ENCODE results near the gene DLK1.

DLK1 gene

DNA sequence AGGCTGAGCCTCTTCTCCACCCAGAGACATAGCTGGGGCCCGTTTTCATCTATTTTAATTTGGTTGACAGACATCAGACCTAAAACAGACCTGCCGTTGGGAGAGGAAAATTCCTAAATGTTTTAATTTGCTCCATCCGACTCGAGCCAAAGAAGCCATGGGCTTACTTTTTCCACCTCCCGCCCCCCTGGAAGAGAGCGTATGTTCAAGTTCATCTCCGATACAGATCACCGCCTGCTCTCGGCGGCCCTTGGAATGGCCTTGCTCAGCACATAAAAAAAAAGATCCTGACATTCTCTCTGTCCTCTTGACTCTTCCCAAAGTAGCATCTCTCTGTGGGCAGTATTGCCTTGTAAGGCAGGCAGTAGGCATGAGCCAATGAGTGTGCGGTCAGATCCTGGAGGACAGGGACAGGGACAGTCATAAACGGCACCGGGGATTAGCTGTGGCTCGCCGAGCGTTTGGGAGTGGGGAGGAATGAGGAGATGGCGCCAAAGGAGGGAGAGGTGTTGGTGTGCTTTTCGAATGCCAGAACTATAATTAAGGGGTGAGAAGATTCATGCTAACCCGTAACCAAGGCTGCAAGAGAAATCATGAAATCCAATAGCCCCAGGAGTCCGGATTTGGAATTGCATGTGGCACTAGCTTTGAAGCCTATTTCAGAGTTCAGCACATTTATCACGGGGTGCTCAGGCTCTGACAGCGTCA lies 51.3 kb downstream of the DLK1 start:
- TF ChIP-seq ZBTB7A (IDR thresholded peaks at IDR 0.05; ENCODE audit: low read depth) (no peak), FOXM1 (IDR thresholded peaks at IDR 0.05; ENCODE audit: borderline replicate concordance, low read depth) (no peak), EP300 (IDR thresholded peaks at IDR 0.05; ENCODE audit: borderline replicate concordance) (no peak), NFIC (IDR thresholded peaks at IDR 0.05) (no peak), TCF12 (IDR thresholded peaks at IDR 0.05; ENCODE audit: low read depth) (no peak), RAD21 (IDR thresholded peaks at IDR 0.05; ENCODE audit: low read depth) (no peak), TAF1 (IDR thresholded peaks at IDR 0.05; ENCODE audit: low read depth) (no peak), YY1 (IDR thresholded peaks at IDR 0.05; ENCODE audit: low read depth) (no peak), USF1 (IDR thresholded peaks at IDR 0.05) (no peak), CEBPB (IDR thresholded peaks at IDR 0.05) (no peak)

DNA sequence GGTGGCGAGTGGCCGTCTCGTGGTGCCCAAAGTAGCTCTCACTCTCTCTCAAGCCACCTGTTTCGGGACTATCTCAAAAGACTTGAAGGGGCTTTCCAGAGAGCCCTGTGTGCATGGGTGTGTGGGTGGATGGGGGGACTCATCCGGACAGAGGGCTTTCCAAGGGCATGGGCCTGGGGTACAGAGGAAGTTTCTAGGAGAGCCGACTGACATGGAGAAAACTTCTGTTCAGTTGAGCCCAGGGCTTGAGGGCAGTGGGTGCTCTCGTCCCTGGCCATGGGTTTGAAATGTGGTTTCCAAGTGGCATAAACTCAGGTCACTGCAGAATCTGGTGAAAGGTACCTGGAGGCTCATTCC lies 51.8 kb downstream of the DLK1 start:
- TF ChIP-seq CEBPB (IDR thresholded peaks at IDR 0.05) = no peak
- no peak for TF ChIP-seq CREB1 (IDR thresholded peaks at IDR 0.05; ENCODE audit: low read depth)
- no peak for TF ChIP-seq RAD21 (IDR thresholded peaks at IDR 0.05; ENCODE audit: low read depth)
- no peak for TF ChIP-seq EGR1 (IDR thresholded peaks at IDR 0.05)
- TF ChIP-seq EP300 (IDR thresholded peaks at IDR 0.05; ENCODE audit: borderline replicate concordance) = no peak
- TF ChIP-seq, protein P1, sequence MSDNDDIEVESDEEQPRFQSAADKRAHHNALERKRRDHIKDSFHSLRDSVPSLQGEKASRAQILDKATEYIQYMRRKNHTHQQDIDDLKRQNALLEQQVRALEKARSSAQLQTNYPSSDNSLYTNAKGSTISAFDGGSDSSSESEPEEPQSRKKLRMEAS (IDR thresholded peaks at IDR 0.05) = no peak

DNA sequence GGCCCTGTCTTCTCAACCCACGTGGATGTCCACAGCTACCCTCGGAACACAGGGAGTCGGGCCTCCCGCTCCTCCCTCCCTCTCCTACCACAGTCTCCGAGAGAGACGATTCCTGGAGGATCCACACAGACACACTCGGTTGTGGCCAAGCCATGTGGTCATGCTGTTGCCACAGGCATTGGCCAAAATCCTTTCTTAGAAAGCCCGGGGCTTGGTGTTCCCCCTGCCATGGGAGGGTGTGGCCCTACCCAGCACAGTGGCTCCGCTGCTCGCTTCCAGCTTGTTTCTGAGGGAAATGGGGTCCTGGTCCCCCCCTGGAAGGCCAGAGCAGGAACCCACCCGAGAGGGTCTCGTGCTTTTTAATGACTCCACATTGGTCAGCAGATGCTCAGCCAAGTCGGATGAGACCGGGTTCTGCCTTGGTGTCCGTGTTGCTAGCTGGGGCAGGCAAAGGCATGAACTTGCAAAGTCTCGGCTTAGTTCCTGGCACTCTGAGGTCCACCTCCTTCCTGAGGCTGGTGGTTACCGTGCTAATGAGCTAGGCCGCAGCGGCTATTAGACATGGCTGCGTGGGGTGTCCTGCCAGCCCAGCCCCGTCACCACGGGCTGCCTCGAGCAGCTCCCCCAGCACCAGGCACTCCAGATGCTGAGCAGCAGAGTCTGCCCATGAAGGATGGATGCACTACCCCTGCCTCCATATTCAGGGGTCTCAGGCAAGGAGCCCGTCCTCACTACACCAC lies 52.4 kb downstream of the DLK1 start:
- TF ChIP-seq RAD21 (IDR thresholded peaks at IDR 0.05; ENCODE audit: low read depth) (no peak), TAF1 (IDR thresholded peaks at IDR 0.05; ENCODE audit: low read depth) (no peak), TCF12 (IDR thresholded peaks at IDR 0.05; ENCODE audit: low read depth) (no peak), FOXM1 (IDR thresholded peaks at IDR 0.05; ENCODE audit: borderline replicate concordance, low read depth) (no peak), CEBPB (IDR thresholded peaks at IDR 0.05) (no peak), TEAD4 (IDR thresholded peaks at IDR 0.05) (no peak), ZBTB7A (IDR thresholded peaks at IDR 0.05; ENCODE audit: low read depth) (no peak), EP300 (IDR thresholded peaks at IDR 0.05; ENCODE audit: borderline replicate concordance) (no peak), NFIC (IDR thresholded peaks at IDR 0.05) (no peak), USF1 (IDR thresholded peaks at IDR 0.05) (no peak), CREB1 (IDR thresholded peaks at IDR 0.05; ENCODE audit: low read depth) (no peak), EGR1 (IDR thresholded peaks at IDR 0.05) (no peak), YY1 (IDR thresholded peaks at IDR 0.05; ENCODE audit: low read depth) (no peak)
- TF ChIP-seq, protein P2, sequence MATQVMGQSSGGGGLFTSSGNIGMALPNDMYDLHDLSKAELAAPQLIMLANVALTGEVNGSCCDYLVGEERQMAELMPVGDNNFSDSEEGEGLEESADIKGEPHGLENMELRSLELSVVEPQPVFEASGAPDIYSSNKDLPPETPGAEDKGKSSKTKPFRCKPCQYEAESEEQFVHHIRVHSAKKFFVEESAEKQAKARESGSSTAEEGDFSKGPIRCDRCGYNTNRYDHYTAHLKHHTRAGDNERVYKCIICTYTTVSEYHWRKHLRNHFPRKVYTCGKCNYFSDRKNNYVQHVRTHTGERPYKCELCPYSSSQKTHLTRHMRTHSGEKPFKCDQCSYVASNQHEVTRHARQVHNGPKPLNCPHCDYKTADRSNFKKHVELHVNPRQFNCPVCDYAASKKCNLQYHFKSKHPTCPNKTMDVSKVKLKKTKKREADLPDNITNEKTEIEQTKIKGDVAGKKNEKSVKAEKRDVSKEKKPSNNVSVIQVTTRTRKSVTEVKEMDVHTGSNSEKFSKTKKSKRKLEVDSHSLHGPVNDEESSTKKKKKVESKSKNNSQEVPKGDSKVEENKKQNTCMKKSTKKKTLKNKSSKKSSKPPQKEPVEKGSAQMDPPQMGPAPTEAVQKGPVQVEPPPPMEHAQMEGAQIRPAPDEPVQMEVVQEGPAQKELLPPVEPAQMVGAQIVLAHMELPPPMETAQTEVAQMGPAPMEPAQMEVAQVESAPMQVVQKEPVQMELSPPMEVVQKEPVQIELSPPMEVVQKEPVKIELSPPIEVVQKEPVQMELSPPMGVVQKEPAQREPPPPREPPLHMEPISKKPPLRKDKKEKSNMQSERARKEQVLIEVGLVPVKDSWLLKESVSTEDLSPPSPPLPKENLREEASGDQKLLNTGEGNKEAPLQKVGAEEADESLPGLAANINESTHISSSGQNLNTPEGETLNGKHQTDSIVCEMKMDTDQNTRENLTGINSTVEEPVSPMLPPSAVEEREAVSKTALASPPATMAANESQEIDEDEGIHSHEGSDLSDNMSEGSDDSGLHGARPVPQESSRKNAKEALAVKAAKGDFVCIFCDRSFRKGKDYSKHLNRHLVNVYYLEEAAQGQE (IDR thresholded peaks at IDR 0.05; ENCODE audit: low read depth) = no peak
- TF ChIP-seq, protein P1 (IDR thresholded peaks at IDR 0.05) = no peak

DNA sequence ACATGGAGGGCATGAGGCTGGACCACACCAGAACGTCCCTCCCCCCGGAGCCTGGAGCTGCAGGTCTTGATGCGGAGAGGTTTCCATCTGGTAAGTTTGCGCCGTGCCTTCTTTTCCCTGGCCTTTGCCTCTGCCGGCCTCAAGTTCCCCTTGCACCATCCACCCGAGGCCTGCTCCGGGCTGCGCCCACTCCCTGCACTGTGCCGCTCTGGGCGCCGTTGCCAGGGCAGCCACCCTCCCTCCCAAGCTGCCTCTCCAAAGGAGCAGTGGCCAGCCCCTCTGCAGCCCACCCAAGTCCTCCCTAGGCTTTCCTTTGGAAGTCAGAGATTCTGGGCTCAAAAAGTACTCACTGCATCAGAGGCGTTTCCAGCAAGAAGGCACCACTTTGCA lies 53.0 kb downstream of the DLK1 start:
- TF ChIP-seq NFIC (IDR thresholded peaks at IDR 0.05) (no peak), CEBPB (IDR thresholded peaks at IDR 0.05) (no peak), ZBTB7A (IDR thresholded peaks at IDR 0.05; ENCODE audit: low read depth) (no peak), EP300 (IDR thresholded peaks at IDR 0.05; ENCODE audit: borderline replicate concordance) (no peak), TAF1 (IDR thresholded peaks at IDR 0.05; ENCODE audit: low read depth) (no peak), TCF12 (IDR thresholded peaks at IDR 0.05; ENCODE audit: low read depth) (no peak), TEAD4 (IDR thresholded peaks at IDR 0.05) (no peak), EGR1 (IDR thresholded peaks at IDR 0.05) (no peak), FOXM1 (IDR thresholded peaks at IDR 0.05; ENCODE audit: borderline replicate concordance, low read depth) (no peak), RAD21 (IDR thresholded peaks at IDR 0.05; ENCODE audit: low read depth) (no peak), CREB1 (IDR thresholded peaks at IDR 0.05; ENCODE audit: low read depth) (no peak)
- TF ChIP-seq, protein P2 (IDR thresholded peaks at IDR 0.05; ENCODE audit: low read depth) = no peak
- TF ChIP-seq, protein P1 (IDR thresholded peaks at IDR 0.05) = no peak

GRCh38 chr14:100780246-100780645 lies 53.6 kb downstream of the DLK1 start:
- TF ChIP-seq, protein P1 (IDR thresholded peaks at IDR 0.05) = no peak
- TF ChIP-seq EGR1 (IDR thresholded peaks at IDR 0.05) = no peak
- TF ChIP-seq RAD21 (IDR thresholded peaks at IDR 0.05; ENCODE audit: low read depth) = no peak
- no peak for TF ChIP-seq CEBPB (IDR thresholded peaks at IDR 0.05)
- TF ChIP-seq CREB1 (IDR thresholded peaks at IDR 0.05; ENCODE audit: low read depth) = no peak
- TF ChIP-seq TAF1 (IDR thresholded peaks at IDR 0.05; ENCODE audit: low read depth) = no peak
- TF ChIP-seq USF1 (IDR thresholded peaks at IDR 0.05) = no peak
- no peak for TF ChIP-seq TCF12 (IDR thresholded peaks at IDR 0.05; ENCODE audit: low read depth)
- TF ChIP-seq YY1 (IDR thresholded peaks at IDR 0.05; ENCODE audit: low read depth) = no peak
- TF ChIP-seq NFIC (IDR thresholded peaks at IDR 0.05) = no peak
- no peak for TF ChIP-seq ZBTB7A (IDR thresholded peaks at IDR 0.05; ENCODE audit: low read depth)
- no peak for TF ChIP-seq EP300 (IDR thresholded peaks at IDR 0.05; ENCODE audit: borderline replicate concordance)
- no peak for TF ChIP-seq TEAD4 (IDR thresholded peaks at IDR 0.05)
- TF ChIP-seq FOXM1 (IDR thresholded peaks at IDR 0.05; ENCODE audit: borderline replicate concordance, low read depth) = no peak
- TF ChIP-seq, protein P2 (IDR thresholded peaks at IDR 0.05; ENCODE audit: low read depth) = no peak
